Measurements from ENCODE around the gene TRPM2.

DNA sequence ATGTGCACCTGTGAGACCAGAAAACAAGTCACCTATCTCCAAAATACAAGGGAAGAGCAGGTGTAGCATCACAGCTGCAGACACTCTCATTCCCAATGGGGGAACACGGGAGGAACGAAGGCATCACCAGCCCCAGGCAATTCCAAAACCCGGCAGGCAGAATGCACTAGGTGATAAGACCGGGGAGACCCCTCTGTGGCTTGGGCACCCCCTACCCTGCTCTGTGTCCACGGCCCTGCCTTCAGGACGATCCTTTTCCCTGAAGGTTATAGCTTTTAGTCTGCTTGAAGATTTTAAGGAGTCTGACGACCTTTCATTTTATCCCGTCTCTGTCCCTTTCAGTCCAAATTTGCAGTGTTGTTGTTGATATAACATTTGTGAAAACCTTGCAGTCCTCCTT, 19.2 kb downstream of the TRPM2 start:
- TF ChIP-seq CTCF (IDR thresholded peaks at IDR 0.05) (no peak), POLR2A (IDR thresholded peaks at IDR 0.05) (no peak)
